WTC11 (cell line): ENCODE measurements around the gene MICAL2.

Source experiments
- ESRRA ChIP-seq: sonication (generic); formaldehyde crosslinking; IDR thresholded peaks from 2 replicates; pipeline ENCODE4 v1.8.1; 2022; ENCODE audit warnings: mild to moderate bottlenecking, missing genetic modification reagents, borderline replicate concordance
- GABPB1 ChIP-seq: sonication (generic); formaldehyde crosslinking; IDR thresholded peaks from 2 replicates; pipeline ENCODE4 v1.8.1; 2023; ENCODE audit warnings: mild to moderate bottlenecking, missing genetic modification reagents
- NR2C2 ChIP-seq: sonication (generic); formaldehyde crosslinking; IDR thresholded peaks from 2 replicates; pipeline ENCODE4 v1.8.0; 2022; ENCODE audit warnings: mild to moderate bottlenecking, missing genetic modification reagents
- SP1 ChIP-seq: sonication (generic); formaldehyde crosslinking; conservative IDR thresholded peaks from 2 replicates; pipeline ENCODE4 v1.8.1; 2022; ENCODE audit warnings: missing genetic modification reagents
- TP53 ChIP-seq: sonication (generic); formaldehyde crosslinking; IDR thresholded peaks from 2 replicates; pipeline ENCODE4 v1.8.1; 2023; ENCODE audit warnings: mild to moderate bottlenecking, missing genetic modification reagents
- TF ChIP-seq, protein P1 (sequence below): fragments of 200-600 bp; IDR thresholded peaks from 2 replicates; pipeline ENCODE4 v1.8.0; 2022; ENCODE audit warnings: antibody characterized with exemption
- TF ChIP-seq, protein P2 (sequence below): sonication (generic); formaldehyde crosslinking; IDR thresholded peaks from 2 replicates; pipeline ENCODE4 v1.8.1; 2022; ENCODE audit warnings: mild to moderate bottlenecking, missing genetic modification reagents, moderate library complexity, borderline replicate concordance
- TF ChIP-seq, protein P3 (sequence below): sonication (generic); formaldehyde crosslinking; IDR thresholded peaks from 2 replicates; pipeline ENCODE4 v1.8.1; 2023; ENCODE audit warnings: mild to moderate bottlenecking, missing genetic modification reagents, moderate library complexity
- TF ChIP-seq, protein P4 (sequence below): sonication (generic); formaldehyde crosslinking; IDR thresholded peaks from 2 replicates; pipeline ENCODE4 v1.8.0; 2022; ENCODE audit warnings: mild to moderate bottlenecking, missing genetic modification reagents
- TF ChIP-seq, protein P5 (sequence below): sonication (generic); formaldehyde crosslinking; IDR thresholded peaks from 2 replicates; pipeline ENCODE4 v1.8.1; 2023; ENCODE audit warnings: mild to moderate bottlenecking, missing genetic modification reagents

DNA sequence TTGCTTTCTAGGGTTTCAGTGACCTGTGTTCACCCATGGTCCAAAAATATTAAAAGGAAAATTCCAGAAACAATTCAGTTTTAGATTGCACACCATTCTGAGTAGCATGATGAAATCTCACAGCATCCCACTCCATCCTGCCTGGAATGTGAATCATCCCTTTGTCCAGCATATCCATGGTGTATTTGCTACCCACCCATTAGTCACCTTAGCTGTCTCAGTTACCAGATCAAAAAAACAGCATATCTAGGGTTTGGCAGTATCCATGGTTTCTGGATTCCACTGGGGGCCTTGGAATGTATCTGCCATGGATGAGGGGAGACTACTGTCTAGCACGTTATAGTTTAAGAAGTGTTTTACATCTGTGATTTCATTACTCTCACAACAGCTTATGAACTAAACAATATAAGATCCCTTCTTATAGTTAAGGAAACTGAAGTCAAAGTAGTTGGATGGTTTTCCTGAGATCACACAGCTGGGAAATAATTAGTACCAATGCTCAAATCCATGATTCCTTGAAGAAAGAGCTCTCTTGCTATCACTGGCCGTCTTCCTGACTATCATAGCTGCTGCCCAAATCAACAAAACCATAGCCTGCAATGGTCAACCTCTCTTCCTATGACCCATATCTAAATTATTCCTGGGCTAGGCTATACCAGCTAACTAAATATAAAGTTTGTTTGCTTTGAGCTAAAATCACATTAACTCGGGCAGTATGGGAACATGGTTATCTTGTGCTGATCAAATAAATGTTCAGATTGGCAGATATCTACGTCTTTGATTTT lies 122.6 kb downstream of the MICAL2 start:
- TF ChIP-seq SP1 (CRISPR knock-in tag) (no peak), TP53 (CRISPR knock-in tag) (no peak), GABPB1 (peak; percentile 45; the same call in 1 of the 2 replicates), ESRRA (CRISPR knock-in tag) (no peak), NR2C2 (no peak)
- TF ChIP-seq, protein P1, sequence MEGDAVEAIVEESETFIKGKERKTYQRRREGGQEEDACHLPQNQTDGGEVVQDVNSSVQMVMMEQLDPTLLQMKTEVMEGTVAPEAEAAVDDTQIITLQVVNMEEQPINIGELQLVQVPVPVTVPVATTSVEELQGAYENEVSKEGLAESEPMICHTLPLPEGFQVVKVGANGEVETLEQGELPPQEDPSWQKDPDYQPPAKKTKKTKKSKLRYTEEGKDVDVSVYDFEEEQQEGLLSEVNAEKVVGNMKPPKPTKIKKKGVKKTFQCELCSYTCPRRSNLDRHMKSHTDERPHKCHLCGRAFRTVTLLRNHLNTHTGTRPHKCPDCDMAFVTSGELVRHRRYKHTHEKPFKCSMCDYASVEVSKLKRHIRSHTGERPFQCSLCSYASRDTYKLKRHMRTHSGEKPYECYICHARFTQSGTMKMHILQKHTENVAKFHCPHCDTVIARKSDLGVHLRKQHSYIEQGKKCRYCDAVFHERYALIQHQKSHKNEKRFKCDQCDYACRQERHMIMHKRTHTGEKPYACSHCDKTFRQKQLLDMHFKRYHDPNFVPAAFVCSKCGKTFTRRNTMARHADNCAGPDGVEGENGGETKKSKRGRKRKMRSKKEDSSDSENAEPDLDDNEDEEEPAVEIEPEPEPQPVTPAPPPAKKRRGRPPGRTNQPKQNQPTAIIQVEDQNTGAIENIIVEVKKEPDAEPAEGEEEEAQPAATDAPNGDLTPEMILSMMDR: no peak
- TF ChIP-seq, protein P2, sequence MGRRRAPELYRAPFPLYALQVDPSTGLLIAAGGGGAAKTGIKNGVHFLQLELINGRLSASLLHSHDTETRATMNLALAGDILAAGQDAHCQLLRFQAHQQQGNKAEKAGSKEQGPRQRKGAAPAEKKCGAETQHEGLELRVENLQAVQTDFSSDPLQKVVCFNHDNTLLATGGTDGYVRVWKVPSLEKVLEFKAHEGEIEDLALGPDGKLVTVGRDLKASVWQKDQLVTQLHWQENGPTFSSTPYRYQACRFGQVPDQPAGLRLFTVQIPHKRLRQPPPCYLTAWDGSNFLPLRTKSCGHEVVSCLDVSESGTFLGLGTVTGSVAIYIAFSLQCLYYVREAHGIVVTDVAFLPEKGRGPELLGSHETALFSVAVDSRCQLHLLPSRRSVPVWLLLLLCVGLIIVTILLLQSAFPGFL (CRISPR knock-in tag): no peak
- TF ChIP-seq, protein P3, sequence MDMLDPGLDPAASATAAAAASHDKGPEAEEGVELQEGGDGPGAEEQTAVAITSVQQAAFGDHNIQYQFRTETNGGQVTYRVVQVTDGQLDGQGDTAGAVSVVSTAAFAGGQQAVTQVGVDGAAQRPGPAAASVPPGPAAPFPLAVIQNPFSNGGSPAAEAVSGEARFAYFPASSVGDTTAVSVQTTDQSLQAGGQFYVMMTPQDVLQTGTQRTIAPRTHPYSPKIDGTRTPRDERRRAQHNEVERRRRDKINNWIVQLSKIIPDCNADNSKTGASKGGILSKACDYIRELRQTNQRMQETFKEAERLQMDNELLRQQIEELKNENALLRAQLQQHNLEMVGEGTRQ (CRISPR knock-in tag): no peak
- TF ChIP-seq, protein P4, sequence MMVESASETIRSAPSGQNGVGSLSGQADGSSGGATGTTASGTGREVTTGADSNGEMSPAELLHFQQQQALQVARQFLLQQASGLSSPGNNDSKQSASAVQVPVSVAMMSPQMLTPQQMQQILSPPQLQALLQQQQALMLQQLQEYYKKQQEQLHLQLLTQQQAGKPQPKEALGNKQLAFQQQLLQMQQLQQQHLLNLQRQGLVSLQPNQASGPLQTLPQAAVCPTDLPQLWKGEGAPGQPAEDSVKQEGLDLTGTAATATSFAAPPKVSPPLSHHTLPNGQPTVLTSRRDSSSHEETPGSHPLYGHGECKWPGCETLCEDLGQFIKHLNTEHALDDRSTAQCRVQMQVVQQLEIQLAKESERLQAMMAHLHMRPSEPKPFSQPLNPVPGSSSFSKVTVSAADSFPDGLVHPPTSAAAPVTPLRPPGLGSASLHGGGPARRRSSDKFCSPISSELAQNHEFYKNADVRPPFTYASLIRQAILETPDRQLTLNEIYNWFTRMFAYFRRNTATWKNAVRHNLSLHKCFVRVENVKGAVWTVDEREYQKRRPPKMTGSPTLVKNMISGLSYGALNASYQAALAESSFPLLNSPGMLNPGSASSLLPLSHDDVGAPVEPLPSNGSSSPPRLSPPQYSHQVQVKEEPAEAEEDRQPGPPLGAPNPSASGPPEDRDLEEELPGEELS (CRISPR knock-in tag): no peak
- TF ChIP-seq, protein P5, sequence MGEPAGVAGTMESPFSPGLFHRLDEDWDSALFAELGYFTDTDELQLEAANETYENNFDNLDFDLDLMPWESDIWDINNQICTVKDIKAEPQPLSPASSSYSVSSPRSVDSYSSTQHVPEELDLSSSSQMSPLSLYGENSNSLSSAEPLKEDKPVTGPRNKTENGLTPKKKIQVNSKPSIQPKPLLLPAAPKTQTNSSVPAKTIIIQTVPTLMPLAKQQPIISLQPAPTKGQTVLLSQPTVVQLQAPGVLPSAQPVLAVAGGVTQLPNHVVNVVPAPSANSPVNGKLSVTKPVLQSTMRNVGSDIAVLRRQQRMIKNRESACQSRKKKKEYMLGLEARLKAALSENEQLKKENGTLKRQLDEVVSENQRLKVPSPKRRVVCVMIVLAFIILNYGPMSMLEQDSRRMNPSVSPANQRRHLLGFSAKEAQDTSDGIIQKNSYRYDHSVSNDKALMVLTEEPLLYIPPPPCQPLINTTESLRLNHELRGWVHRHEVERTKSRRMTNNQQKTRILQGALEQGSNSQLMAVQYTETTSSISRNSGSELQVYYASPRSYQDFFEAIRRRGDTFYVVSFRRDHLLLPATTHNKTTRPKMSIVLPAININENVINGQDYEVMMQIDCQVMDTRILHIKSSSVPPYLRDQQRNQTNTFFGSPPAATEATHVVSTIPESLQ (CRISPR knock-in tag): no peak
